ENCODE data around the gene IL23A. TPM values are rescaled to one million over a fixed set of nuclear protein-coding genes. Genes with fewer than 3 reads are reported as not detected.

Gene IL23A
- total RNA-seq, 1 donor from 2014 or later, result 0.42 TPM

DNA sequence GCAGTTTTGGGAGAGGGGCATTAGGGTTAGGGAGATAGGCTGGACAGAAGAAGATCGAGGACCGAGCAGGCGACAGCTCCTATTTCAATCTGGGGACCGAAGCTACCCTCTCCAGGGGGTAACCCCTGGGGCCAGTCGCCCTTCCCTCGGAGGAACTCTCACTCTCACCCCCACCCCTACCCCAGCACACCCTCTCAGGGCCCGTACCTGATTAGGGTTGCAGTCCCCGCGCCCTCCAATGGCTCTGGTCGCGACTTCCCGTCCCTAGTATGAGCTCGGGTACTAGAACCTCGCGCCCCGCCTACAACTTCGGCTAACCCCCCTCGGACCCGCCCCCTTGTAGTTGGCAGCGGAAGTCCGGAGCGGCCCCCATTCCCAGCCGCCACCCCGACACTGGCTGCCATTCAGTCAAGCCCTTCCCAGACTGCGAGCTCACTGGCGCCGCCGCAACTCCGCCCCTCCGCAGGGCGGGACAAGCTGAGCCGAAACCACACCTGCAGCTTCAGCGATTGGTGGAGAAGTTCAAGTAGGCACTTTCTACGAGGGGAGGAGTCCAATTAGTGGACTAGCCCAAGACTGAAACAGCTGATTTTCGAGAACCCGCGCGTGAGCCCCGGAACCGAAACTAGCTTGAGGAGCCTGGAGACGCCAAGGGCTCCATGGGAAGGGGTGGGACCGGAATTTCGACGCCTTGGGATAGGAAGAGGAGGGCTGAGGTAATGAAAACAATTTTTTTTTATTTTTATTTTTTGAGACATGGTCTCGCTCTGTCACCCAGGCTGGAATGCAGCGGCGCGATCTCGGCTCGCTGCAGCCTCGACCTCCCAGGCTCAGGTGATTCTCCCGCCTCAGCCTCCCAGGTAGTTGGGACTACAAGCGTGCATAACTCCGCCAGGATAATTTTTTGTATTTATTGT, 21.4 kb downstream of the IL23A start, which contains the start of gene STAT2:
Gene STAT2 (minus strand): TSS at position 257 of the 917 bp plus-strand sequence. CDS start 3,536 bp downstream, outside the sequence.
- H3K36me3 Mint-ChIP-seq (ENCODE audit: unreplicated experiment), result no peaks in the 10 kb centered on the region
- H3K27me3 Mint-ChIP-seq (ENCODE audit: unreplicated experiment), result peaks cover 8% of the 10 kb centered on the region
- H3K9me3 Mint-ChIP-seq (ENCODE audit: unreplicated experiment), result peaks cover 4% of the 10 kb centered on the region
- H3K4me1 Mint-ChIP-seq (ENCODE audit: low read depth, unreplicated experiment), result peaks cover 6% of the 10 kb centered on the region
- DNase-seq, result peak; percentile 97
- H3K27ac Mint-ChIP-seq (ENCODE audit: unreplicated experiment), result peak within 1 kb of the TSS; percentile 62
- TF ChIP-seq, protein P1, sequence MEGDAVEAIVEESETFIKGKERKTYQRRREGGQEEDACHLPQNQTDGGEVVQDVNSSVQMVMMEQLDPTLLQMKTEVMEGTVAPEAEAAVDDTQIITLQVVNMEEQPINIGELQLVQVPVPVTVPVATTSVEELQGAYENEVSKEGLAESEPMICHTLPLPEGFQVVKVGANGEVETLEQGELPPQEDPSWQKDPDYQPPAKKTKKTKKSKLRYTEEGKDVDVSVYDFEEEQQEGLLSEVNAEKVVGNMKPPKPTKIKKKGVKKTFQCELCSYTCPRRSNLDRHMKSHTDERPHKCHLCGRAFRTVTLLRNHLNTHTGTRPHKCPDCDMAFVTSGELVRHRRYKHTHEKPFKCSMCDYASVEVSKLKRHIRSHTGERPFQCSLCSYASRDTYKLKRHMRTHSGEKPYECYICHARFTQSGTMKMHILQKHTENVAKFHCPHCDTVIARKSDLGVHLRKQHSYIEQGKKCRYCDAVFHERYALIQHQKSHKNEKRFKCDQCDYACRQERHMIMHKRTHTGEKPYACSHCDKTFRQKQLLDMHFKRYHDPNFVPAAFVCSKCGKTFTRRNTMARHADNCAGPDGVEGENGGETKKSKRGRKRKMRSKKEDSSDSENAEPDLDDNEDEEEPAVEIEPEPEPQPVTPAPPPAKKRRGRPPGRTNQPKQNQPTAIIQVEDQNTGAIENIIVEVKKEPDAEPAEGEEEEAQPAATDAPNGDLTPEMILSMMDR (IDR thresholded peaks at IDR 0.05; ENCODE audit: partially characterized antibody, unreplicated experiment), result no peak
- peak within 1 kb of the TSS; percentile 87 for H3K4me3 Mint-ChIP-seq (ENCODE audit: unreplicated experiment)

DNA sequence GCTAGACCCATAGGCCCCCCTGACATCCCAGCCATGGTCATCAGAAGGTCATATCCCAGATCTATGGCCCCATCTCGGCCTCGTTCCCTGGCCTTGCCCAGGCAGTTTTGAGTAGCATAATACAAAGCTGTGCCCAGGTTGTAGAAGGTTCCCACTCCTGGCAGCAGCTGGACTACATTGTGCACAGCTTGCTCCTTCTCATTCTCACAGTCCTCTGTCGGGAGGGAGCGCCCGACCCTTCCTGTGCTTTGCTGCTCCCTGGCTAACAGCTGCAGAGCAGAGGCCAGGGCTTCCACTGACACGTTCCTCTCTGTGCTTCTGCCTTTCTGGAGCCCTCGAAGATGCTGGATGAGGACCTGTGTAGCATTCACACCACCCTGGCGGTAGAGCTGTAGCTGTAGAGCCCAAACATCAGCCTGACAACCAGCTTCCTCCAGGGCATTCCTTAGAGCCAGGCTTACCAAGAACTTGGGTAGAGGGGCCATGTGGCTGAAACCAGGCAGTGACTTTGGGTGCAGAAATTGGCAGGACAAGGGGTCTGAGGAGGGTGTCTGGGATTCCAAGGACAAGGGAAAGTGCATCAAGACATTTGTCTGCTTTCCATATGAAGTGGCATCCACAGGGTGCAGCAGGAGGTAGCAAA, 22.9 kb downstream of the IL23A start:
- H3K27ac Mint-ChIP-seq (ENCODE audit: unreplicated experiment), result no peak overlapping the region
- peaks cover 11% of the 10 kb centered on the region for H3K27me3 Mint-ChIP-seq (ENCODE audit: unreplicated experiment)
- peaks cover 4% of the 10 kb centered on the region for H3K9me3 Mint-ChIP-seq (ENCODE audit: unreplicated experiment)
- H3K4me3 Mint-ChIP-seq (ENCODE audit: unreplicated experiment), result peak overlapping the region; percentile 87
- H3K36me3 Mint-ChIP-seq (ENCODE audit: unreplicated experiment), result no peaks in the 10 kb centered on the region
- TF ChIP-seq, protein P1 (IDR thresholded peaks at IDR 0.05; ENCODE audit: partially characterized antibody, unreplicated experiment), result no peak
- peaks cover 6% of the 10 kb centered on the region for H3K4me1 Mint-ChIP-seq (ENCODE audit: low read depth, unreplicated experiment)
- no peak for DNase-seq

DNA sequence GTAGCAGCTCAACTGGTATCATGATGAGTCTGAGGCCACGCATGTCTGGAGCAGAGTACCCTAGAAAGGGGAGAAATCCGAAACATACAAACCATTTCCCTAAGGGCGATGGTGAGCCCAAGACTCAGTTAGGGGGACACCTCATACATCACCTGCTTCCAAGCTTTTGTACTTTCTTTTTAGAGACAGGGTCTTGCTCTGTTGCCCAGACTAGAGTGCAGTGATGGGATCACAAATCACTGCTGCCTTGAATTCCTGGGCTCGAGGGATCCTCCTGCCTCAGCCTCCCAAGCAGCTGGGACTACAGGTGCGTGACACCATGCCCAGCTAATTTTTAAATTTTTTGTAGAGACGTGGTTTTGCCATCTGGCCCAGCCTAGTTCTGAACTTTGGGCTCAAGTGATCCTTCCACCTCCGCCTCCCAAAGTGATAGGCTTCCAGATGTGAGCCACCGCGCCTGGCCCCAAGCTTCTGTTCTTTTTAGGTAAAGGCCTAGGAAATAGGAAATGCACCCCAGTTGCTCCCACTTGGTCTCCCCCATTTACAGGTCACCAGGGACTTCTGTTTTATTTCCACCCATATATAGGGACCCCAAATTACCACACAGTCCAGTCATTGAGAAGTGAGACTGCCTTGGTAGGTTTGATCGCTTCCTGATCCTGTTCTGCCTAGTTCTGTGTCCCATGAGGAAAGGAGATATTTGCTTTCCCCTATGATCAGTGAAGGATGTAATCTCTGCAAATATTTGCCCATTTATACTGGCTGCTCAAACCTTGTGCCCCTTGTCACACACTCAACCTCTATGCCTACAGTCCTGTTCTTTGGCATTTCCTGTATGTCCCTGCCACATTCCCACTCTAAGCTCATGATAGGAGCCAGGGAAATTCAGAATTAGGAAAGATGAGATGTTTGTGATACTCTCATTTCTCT, 23.7 kb downstream of the IL23A start, which contains the start of gene APOF:
Gene APOF (minus strand): TSS at position 728 of the 930 bp plus-strand sequence. CDS start 112 bp downstream, at position 616.
- TF ChIP-seq, protein P1 (IDR thresholded peaks at IDR 0.05; ENCODE audit: partially characterized antibody, unreplicated experiment), result no peak
- peaks cover 6% of the 10 kb centered on the region for H3K4me1 Mint-ChIP-seq (ENCODE audit: low read depth, unreplicated experiment)
- DNase-seq, result no peak
- H3K9me3 Mint-ChIP-seq (ENCODE audit: unreplicated experiment), result peaks cover 4% of the 10 kb centered on the region
- H3K36me3 Mint-ChIP-seq (ENCODE audit: unreplicated experiment), result no peaks in the 10 kb centered on the region
- no peak within 1 kb of the TSS for H3K27ac Mint-ChIP-seq (ENCODE audit: unreplicated experiment)
- H3K4me3 Mint-ChIP-seq (ENCODE audit: unreplicated experiment), result peak within 1 kb of the TSS; percentile 87
- H3K27me3 Mint-ChIP-seq (ENCODE audit: unreplicated experiment), result peaks cover 11% of the 10 kb centered on the region

DNA sequence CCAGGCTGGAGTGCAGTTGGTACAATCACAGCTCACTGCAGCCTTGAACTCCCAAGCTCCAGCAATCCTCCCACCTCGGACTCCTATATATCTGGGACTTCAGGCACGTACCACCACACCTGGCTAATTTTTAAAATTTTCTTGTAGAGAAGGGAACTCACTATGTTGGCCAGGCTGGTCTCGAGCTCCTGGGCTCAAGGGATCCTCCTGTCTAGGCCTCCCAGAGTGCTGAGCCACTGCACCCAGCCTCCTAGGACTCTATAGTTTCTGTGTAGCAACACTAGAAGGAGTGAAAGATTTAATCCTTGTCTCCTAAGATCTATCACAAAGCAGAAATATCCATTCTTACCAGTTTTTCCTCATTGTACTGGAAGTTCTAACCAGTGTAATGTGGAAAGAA, 28.3 kb downstream of the IL23A start:
- TF ChIP-seq, protein P1 (IDR thresholded peaks at IDR 0.05; ENCODE audit: partially characterized antibody, unreplicated experiment), result no peak
- no peak overlapping the region for H3K4me3 Mint-ChIP-seq (ENCODE audit: unreplicated experiment)
- no peaks in the 10 kb centered on the region for H3K36me3 Mint-ChIP-seq (ENCODE audit: unreplicated experiment)
- peaks cover 6% of the 10 kb centered on the region for H3K27me3 Mint-ChIP-seq (ENCODE audit: unreplicated experiment)
- H3K27ac Mint-ChIP-seq (ENCODE audit: unreplicated experiment), result no peak overlapping the region
- no peaks in the 10 kb centered on the region for H3K9me3 Mint-ChIP-seq (ENCODE audit: unreplicated experiment)
- no peak for DNase-seq
- H3K4me1 Mint-ChIP-seq (ENCODE audit: low read depth, unreplicated experiment), result no peaks in the 10 kb centered on the region
